H1 (cell line): ENCODE results near the gene C2orf72. TPM values are rescaled to one million over a fixed set of nuclear protein-coding genes. Genes with fewer than 3 reads are reported as not detected.

Experiments used
- ASH2L ChIP-seq: fragments of 200-600, 300-600 bp; sonication (generic); IDR thresholded peaks from one replicate; pipeline ENCODE4 v1.7.1; 2017; ENCODE audit warnings: low read length
- BACH1 ChIP-seq: IDR thresholded peaks from 2 replicates; pipeline ENCODE4 v1.6.1; 2012; ENCODE audit warnings: low read length, improper control_type of control experiment
- EZH2 ChIP-seq: fragments of 200-600 bp; sonication (generic); IDR thresholded peaks from 2 replicates; pipeline ENCODE4 v1.7.1; 2012; ENCODE audit warnings: low read depth, mild to moderate bottlenecking, moderate library complexity, low read length, inconsistent platforms; ENCODE audit not compliant: severe bottlenecking
- KDM1A ChIP-seq: fragments of 200-600, 300-600 bp; sonication (generic); IDR thresholded peaks from 2 replicates; pipeline ENCODE4 v1.7.1; 2016; ENCODE audit warnings: mild to moderate bottlenecking, low read length, borderline replicate concordance
- POLR2A ChIP-seq, 2 experiments: IDR thresholded peaks; 1 replicate in 1 of 2; 2 replicates in 1 of 2; pipeline ENCODE4 v1.6.1; 2011; ENCODE audit warnings: low read depth in 2 of 2, low read length in 2 of 2, mild to moderate bottlenecking in 2 of 2; ENCODE audit errors: control extremely low read depth in 1 of 2
- POU5F1 ChIP-seq: IDR thresholded peaks from 2 replicates; pipeline ENCODE4 v1.6.1; 2011; ENCODE audit warnings: low read depth, mild to moderate bottlenecking, low read length, moderate library complexity
- SUZ12 ChIP-seq: fragments of 200-600 bp; sonication (generic); IDR thresholded peaks from 2 replicates; pipeline ENCODE4 v1.6.1; 2012; ENCODE audit warnings: mild to moderate bottlenecking, inconsistent platforms, low read length, moderate library complexity, mixed read lengths
- polyA plus RNA-seq, 7 experiments: library from polyadenylated mRNA; depleted of rRNA in 3 of 7; stranded (reverse) in 5 of 7; unstranded in 2 of 7; fragments of >200 nt in 5 of 7; fragments of 200-250 nt in 2 of 7; gene quantifications; 1 replicate in 5 of 7; 2 replicates in 1 of 7; 4 replicates in 1 of 7; pipeline versions ENCODE4 v1.2.1 to v1.2.3, GENCODE V29; 2011 to 2013; ENCODE audit warnings: missing spikeins in 2 of 7, mixed read lengths in 2 of 7
- total RNA-seq: library from RNA; stranded (reverse); fragmentation: NEBNext Ultra II Directional; extraction: Animal tissue kit (Norgen Biotek cat#: 25700); gene quantifications from 2 replicates; pipeline ENCODE4 v1.2.1, GENCODE V29; 2021
- TF ChIP-seq, protein P1 (sequence below): fragments of 300-600 bp; sonication (generic); IDR thresholded peaks from 2 replicates; pipeline ENCODE4 v1.7.1; 2012; ENCODE audit warnings: low read length, moderate library complexity, mild to moderate bottlenecking, inconsistent platforms; ENCODE audit not compliant: insufficient replicate concordance

The C2orf72 gene
- total and polyA plus RNA-seq, 2 of the 8 experiments (the other 6 are each of a cell fraction or from before 2014, with no cell fraction given): 1.1 to 1.7 TPM

DNA sequence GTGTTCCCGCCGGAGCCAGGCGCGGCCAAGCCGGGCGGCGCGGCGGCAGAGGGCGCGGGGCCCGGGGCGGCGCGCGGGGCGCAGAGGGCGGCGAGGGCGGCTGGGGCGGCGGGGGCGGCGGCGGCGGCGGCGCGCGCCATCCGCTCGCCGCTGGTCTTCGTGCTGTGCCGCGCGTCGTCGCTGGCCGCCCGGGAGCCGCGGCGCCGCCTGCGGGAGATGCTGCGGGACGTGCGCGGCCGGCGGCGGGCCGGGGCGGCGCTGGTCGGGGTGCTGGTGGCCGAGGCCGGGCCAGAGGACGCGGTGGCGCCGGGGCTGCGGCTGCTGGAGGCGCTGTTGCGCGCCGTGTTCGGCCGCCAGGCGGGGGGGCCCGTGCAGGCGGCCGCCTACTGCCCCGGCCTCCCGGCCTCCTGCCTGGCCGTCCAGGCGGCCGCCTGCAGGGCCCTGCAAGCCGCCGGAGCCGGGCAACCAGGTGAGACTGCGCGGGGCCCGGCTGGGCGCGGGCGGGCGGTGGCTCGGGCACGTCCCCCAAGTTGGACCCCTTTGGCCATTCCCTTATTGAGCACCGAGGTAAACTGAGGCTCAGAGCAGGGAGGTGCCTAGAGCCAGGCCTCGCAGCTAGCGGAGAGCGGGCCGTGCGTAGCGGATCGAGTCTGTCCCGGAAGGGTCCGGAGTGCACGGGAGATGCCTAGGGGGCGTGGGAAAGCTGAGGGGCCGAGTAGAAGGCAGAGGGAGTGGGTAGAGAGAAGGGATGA lies 584 bp downstream of the C2orf72 start (continued):
- TF ChIP-seq, protein P1, sequence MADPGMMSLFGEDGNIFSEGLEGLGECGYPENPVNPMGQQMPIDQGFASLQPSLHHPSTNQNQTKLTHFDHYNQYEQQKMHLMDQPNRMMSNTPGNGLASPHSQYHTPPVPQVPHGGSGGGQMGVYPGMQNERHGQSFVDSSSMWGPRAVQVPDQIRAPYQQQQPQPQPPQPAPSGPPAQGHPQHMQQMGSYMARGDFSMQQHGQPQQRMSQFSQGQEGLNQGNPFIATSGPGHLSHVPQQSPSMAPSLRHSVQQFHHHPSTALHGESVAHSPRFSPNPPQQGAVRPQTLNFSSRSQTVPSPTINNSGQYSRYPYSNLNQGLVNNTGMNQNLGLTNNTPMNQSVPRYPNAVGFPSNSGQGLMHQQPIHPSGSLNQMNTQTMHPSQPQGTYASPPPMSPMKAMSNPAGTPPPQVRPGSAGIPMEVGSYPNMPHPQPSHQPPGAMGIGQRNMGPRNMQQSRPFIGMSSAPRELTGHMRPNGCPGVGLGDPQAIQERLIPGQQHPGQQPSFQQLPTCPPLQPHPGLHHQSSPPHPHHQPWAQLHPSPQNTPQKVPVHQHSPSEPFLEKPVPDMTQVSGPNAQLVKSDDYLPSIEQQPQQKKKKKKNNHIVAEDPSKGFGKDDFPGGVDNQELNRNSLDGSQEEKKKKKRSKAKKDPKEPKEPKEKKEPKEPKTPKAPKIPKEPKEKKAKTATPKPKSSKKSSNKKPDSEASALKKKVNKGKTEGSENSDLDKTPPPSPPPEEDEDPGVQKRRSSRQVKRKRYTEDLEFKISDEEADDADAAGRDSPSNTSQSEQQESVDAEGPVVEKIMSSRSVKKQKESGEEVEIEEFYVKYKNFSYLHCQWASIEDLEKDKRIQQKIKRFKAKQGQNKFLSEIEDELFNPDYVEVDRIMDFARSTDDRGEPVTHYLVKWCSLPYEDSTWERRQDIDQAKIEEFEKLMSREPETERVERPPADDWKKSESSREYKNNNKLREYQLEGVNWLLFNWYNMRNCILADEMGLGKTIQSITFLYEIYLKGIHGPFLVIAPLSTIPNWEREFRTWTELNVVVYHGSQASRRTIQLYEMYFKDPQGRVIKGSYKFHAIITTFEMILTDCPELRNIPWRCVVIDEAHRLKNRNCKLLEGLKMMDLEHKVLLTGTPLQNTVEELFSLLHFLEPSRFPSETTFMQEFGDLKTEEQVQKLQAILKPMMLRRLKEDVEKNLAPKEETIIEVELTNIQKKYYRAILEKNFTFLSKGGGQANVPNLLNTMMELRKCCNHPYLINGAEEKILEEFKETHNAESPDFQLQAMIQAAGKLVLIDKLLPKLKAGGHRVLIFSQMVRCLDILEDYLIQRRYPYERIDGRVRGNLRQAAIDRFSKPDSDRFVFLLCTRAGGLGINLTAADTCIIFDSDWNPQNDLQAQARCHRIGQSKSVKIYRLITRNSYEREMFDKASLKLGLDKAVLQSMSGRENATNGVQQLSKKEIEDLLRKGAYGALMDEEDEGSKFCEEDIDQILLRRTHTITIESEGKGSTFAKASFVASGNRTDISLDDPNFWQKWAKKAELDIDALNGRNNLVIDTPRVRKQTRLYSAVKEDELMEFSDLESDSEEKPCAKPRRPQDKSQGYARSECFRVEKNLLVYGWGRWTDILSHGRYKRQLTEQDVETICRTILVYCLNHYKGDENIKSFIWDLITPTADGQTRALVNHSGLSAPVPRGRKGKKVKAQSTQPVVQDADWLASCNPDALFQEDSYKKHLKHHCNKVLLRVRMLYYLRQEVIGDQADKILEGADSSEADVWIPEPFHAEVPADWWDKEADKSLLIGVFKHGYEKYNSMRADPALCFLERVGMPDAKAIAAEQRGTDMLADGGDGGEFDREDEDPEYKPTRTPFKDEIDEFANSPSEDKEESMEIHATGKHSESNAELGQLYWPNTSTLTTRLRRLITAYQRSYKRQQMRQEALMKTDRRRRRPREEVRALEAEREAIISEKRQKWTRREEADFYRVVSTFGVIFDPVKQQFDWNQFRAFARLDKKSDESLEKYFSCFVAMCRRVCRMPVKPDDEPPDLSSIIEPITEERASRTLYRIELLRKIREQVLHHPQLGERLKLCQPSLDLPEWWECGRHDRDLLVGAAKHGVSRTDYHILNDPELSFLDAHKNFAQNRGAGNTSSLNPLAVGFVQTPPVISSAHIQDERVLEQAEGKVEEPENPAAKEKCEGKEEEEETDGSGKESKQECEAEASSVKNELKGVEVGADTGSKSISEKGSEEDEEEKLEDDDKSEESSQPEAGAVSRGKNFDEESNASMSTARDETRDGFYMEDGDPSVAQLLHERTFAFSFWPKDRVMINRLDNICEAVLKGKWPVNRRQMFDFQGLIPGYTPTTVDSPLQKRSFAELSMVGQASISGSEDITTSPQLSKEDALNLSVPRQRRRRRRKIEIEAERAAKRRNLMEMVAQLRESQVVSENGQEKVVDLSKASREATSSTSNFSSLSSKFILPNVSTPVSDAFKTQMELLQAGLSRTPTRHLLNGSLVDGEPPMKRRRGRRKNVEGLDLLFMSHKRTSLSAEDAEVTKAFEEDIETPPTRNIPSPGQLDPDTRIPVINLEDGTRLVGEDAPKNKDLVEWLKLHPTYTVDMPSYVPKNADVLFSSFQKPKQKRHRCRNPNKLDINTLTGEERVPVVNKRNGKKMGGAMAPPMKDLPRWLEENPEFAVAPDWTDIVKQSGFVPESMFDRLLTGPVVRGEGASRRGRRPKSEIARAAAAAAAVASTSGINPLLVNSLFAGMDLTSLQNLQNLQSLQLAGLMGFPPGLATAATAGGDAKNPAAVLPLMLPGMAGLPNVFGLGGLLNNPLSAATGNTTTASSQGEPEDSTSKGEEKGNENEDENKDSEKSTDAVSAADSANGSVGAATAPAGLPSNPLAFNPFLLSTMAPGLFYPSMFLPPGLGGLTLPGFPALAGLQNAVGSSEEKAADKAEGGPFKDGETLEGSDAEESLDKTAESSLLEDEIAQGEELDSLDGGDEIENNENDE: no peak
- TF ChIP-seq ASH2L (peak; percentile 34), SUZ12 (peak; percentile 54), KDM1A (0 out of 2 replicates have a peak, but pooled peaks have one; percentile 37), BACH1 (no peak), POU5F1 (no peak), POLR2A (IDR thresholded peaks at IDR 0.05; ENCODE audit: control extremely low read depth in 1 of 2, low read depth in 2 of 2, low read length in 2 of 2) (no peak), EZH2 (peak; percentile 41)
